UCSD-AML1 (cell line): ENCODE measurements around the gene TTLL8.

ENCODE experiments used
- DNase-seq: peaks from one replicate; lab custom pipeline; 2025; ENCODE audit not compliant: unreplicated experiment; lab: John Stamatoyannopoulos, UW

The TTLL8 gene

DNA sequence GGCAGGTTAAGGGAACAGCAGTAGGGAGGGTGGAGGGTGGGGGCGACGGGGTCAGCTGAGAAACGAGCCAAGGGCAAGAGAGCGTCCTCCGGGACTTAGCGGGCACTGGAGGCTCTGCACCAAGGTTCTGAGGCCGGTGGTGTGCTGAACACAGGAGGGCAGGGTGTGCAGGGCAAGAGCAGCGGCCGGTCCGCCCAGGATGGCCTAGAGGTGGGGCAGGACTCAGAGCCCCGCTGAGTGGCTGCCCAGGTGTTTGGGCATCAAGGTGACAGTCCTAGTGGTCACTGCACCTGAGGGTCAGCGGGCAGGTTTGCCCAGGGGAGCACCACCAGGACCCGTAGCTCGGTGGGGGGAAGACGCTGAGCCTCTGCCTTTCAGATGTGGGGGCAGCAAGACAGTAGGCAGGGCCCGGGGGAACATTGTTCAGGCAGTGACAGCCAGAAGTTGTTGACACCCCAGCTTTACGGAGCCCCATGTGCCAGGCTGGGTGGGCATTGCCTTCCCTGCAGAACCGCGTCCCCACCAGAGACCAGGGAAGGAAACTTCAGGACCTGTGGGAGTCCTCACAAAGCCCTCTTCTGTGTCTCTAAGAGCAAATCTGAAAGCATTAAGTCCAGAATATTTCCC, 4.5 kb upstream of the TTLL8 start:
- no peak for DNase-seq

GRCh38 chr22:50061824-50062355, 3.8 kb upstream of the TTLL8 start:
- peak; percentile 63 for DNase-seq

DNA sequence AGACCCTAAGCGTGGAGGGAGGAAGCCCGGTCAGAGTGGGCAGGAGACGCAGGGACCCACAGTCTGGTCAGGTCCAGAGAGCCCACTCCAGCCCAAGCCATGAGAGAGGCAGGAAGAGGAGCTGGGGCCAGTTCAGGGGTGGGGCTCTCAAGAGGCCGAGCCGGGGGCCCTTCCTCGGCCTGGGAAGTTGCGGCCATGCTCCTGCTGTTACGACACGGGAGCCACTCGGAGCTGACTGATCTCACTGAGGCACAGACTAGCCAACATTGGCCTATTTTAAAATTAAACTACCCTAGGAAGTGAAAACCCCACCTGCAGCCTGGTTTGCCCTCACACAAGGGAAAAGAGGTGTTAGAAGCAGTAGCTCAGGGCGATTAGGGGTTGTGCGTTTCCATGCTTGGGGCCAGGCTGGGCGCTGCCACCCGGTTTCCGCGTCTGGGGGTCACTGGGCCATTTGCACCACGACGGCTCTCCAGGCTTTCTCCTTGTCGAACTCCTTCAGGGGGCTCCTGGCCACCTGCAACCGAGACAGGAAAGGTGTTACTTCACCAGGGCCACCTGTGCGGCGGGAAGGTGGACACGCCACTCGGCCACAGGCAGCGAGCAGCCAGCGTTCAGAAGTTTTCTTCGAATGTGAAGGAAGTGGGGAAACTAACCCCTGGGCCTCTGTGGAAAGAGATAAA, 3.2 kb upstream of the TTLL8 start:
- no peak for DNase-seq

GRCh38 chr22:50060441-50061140, 2.5 kb upstream of the TTLL8 start:
- DNase-seq = no peak

DNA sequence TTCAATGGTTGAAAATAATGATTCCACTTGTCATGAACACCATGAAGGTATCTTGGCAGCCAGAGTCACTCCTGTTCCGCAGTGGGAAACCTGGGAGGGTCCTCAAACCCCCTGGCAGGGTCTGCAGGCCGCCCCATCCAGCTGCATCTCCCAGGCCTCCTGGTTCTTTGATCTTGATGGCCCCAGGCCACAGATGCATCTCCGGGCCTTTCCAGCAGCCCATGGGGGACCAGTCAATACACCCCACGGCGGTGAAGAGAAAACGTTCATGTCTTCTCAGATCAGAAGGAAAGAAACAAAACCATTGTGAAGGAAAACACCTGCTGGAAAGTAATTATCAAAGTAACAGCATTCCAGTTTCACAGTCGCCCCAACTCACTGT, 1.8 kb upstream of the TTLL8 start:
- DNase-seq = no peak

GRCh38 chr22:50058906-50059880, 1.1 kb upstream of the TTLL8 start:
- no peak for DNase-seq

DNA sequence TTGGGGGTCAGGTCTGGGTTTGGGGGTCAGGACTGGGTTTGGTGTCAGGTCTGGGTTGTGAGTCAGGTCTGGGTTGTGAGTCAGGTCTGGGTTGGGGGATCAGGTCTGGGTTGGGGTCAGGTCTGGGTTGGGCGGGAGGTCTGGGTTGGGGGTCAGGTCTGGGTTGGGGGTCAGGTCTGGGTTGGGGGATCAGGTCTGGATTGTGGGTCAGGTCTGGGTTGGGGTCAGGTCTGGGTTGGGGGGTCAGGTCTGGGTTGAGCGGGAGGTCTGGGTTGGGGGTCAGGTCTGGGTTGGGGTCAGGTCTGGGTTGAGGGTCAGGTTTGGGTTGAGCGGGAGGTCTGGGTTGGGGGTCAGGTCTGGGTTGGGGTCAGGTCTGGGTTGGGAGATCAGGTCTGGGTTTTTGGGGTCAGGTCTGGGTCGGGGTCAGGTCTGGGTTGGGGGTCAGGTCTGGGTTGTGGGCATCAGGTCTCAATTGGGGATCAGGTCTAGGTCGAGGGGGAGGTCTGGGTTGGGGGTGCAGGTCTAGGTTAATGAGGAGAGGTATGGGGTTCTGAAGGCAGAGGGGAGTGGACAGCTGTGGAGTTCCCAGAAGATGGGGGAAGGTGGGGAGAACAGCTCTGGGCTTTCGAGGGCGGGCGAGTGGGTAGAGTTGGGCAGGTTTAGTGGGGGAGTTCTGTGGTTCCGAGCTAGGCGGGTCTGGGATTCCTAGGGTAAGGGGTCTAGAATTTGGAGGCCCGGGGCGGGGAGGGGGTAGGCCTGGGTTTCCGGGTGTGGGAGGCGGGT, 629 bp downstream of the TTLL8 start:
- no peak for DNase-seq

DNA sequence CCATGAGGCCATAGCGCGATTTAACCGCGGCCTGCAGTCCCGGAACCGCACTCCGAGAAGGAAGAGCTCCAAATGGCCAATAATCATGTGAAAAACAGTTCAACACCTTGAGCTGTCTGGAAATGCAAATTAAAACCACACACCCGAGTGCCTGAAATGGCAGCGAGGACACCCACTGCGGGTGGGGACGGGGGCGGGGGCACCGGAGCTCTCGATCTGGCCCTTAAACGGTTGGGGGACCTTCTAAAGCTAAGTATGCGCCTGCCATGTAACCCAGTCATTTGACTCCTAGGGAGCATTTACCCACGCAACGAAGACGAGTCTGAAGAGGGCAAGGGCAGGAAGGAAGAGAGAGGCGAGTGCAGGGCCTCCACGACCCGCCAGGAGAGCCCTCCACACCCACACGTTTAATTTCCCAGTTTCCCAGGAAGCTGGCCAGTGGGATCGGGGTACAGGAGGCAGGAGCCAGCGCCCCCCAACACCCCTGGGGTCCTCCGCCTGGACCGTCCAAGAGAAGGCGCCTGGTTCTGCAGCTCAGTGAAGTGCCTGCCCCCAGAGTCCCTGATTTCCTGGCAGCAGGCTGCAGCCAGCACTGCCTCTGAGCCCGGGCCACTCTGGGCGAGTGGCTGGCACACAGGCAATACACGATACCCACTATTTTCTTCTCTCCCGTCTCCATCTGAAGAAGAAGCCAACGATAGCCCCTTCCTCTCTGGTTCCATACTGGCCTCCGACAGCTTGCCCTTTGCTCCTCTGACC, 1.7 kb downstream of the TTLL8 start:
- no peak for DNase-seq

- no peak for DNase-seq
Observed at GRCh38 chr22:50053861-50054260, 4.2 kb downstream of the TTLL8 start.

DNA sequence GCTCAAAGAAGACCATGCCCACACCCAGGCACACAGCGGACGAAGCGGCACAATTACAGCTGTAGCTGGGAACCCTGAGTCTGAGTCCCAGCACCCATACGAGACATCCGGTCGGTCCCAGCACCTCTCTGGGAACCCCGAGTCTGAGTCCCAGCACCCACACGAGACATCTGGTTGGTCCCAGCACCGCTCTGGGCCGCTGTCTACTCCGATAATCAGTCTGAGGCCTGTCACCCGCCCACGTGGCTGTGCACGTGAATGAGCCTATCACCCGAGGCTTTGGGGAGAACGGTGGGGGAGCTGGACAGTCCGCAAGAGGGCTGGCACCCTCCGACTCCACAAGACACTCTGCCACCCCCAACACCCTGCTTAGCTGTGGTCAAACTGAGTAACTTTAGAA, 6.2 kb downstream of the TTLL8 start:
- no peak for DNase-seq

DNA sequence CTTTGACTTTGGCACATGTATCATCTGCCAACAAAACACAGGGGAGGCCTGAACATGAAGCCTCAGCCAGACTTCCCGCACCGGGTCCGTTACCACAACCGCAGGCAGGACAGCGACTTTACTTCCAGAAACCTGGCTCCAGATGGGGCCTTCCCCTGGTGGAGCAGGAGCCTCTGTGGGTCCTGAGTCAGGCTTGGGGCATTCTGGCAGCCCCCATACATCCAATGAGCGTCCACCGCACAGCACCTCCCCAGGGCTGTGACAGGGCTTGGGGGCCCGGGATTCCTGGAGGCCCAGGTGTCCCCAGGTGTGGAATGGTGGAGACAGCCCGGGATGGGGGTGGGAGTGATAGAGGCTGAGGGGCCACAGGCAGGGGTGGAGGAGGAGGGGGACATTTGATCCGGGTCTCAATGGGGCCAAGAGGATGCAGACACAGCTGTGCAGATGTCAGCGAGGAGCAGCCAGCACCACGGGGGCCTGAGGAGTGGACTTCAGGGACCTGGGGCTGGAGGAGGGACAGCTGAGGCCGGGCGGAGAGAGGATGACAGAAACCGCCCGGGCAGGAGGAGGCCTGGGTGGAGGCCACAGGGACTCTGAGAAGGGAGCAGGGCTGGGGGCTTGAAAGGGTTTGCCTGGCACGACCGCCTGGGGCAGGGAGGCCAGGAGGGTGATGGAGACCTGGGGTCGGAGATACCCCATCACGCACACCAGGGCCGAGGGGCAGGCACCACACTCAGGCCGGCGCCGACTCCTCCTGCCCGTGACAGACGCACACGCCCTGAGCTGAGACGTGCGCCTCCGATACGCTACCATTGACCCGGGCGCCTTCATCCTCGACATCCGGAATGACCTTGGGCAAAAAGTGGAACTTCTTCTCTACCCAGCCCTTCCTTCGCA, 8.6 kb downstream of the TTLL8 start:
- DNase-seq = no peak

DNA sequence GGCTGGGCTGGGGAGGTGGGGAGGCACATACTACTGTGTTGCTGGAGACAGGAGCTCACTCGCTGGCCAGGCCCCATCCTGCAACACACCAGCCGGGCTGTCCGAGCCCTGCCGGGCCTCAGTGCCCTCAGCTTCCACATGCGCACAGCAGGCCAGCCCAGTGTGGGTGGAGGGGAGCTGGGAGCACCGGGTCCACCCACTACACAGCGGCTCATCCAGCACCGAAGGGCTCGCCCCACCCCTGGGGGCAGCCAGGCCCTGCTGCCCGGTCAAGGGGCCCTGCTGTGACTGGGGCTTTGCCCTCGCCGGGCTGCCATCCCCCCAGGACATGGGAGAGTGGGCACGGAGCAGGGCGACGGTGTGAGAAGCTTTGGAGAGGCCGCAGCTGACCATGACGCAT, 9.3 kb downstream of the TTLL8 start:
- DNase-seq = no peak

DNA sequence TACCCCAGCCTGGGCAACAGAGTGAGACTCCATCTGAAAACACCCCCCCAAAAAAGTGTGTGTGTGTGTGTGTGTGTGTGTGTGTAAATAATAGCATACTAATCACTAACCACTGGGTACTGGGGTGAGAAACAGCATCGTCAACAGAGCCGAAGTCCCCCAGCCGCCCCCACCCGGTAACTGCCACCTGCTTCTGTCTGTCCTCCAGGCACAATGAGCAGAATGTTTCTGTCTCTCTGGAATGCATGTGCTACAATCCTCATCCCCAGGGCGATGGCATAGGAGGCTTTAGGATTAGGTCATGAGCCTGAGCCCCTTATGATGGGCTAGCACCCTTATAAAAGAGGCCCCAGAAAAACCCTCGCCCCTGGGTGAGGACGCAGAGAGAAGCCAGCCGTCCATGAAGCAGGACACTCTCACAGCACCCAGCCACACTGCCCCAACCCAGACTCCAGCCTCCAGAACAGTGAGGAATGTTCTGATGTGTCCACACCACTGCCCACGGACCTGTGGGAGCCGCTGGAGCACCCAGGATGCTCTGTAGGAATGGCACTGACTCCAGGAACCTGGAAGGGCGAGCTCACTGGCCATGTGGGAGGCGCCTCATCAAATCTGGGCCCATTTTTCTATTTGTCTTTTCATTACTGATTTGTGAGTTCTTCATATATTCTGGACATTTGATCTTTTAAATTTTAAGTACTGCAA, 9.9 kb downstream of the TTLL8 start:
- no peak for DNase-seq

GRCh38 chr22:50047346-50047745, 10.8 kb downstream of the TTLL8 start:
- DNase-seq = no peak

GRCh38 chr22:50046481-50047245, 11.4 kb downstream of the TTLL8 start:
- no peak for DNase-seq

GRCh38 chr22:50046019-50046415, 12.1 kb downstream of the TTLL8 start:
- no peak for DNase-seq
